GM23338 (cell line): ENCODE results near the gene FREY1. TPM values are rescaled to one million over a fixed set of nuclear protein-coding genes. Genes with fewer than 3 reads are reported as not detected.

Source experiments
- ATAC-seq: fragments of 200-7000 bp; cut with Tn5 transposase; 3 replicates; pipeline ENCODE4 v1.9.1; 2020
- DNase-seq: peaks from one replicate; pipeline ENCODE4 v3.0.0-alpha.2; 2015; ENCODE audit warnings: low spot score
- H2AFZ ChIP-seq: fragments of 200-600 bp; sonication (generic); 2 replicates; pipeline ENCODE4 v1.8.0; 2016; ENCODE audit warnings: antibody characterized with exemption, mild to moderate bottlenecking, moderate library complexity
- H3F3A ChIP-seq: fragments of 200-600 bp; sonication (generic); replicated peaks from 2 replicates; pipeline ENCODE4 v1.8.0; 2017; ENCODE audit warnings: antibody characterized with exemption, mixed run types, low read depth
- H3K27ac ChIP-seq: fragments of 200-600 bp; sonication (generic); 2 replicates; pipeline ENCODE4 v1.6.1; 2016; ENCODE audit warnings: low read depth
- H3K27me3 ChIP-seq: fragments of 200-600 bp; sonication (generic); 2 replicates; pipeline ENCODE4 v1.8.0; 2016; ENCODE audit warnings: mild to moderate bottlenecking, mixed run types, moderate library complexity; ENCODE audit not compliant: insufficient read depth
- H3K36me3 ChIP-seq: fragments of 200-600 bp; sonication (generic); 2 replicates; pipeline ENCODE4 v1.8.0; 2016; ENCODE audit warnings: mild to moderate bottlenecking; ENCODE audit not compliant: insufficient read depth
- H3K4me1 ChIP-seq: fragments of 200-600 bp; sonication (generic); 2 replicates; pipeline ENCODE4 v1.8.0; 2016; ENCODE audit warnings: mild to moderate bottlenecking, moderate library complexity; ENCODE audit not compliant: insufficient read depth
- H3K4me2 ChIP-seq: fragments of 200-600 bp; sonication (generic); 2 replicates; pipeline ENCODE4 v1.7.1; 2017; ENCODE audit warnings: mixed run types
- H3K4me3 ChIP-seq: fragments of 200-600 bp; sonication (generic); 2 replicates; pipeline ENCODE4 v1.6.1; 2016; ENCODE audit warnings: mixed run types
- H3K79me2 ChIP-seq: fragments of 200-600 bp; sonication (generic); replicated peaks from 2 replicates; pipeline ENCODE4 v1.8.0; 2017; ENCODE audit warnings: mild to moderate bottlenecking; ENCODE audit not compliant: insufficient read depth
- H3K9me2 ChIP-seq: fragments of 200-600 bp; sonication (generic); 2 replicates; pipeline ENCODE4 v1.8.0; 2017; ENCODE audit not compliant: insufficient read depth
- H4K20me1 ChIP-seq: fragments of 200-600 bp; sonication (generic); replicated peaks from 2 replicates; pipeline ENCODE4 v1.8.0; 2017; ENCODE audit warnings: mild to moderate bottlenecking; ENCODE audit not compliant: insufficient read depth
- H3K27ac Mint-ChIP-seq: 2 replicates; pipeline ENCODE4 v1.8.0; 2020; ENCODE audit warnings: inconsistent platforms, mild to moderate bottlenecking, moderate library complexity, mixed read lengths
- H3K27me3 Mint-ChIP-seq: 3 replicates; pipeline ENCODE4 v1.8.0; 2022; ENCODE audit warnings: low read depth, mild to moderate bottlenecking, moderate library complexity, mixed read lengths, inconsistent platforms; ENCODE audit not compliant: insufficient read depth, poor library complexity
- H3K36me3 Mint-ChIP-seq: 3 replicates; pipeline ENCODE4 v1.8.0; 2021; ENCODE audit warnings: low read depth, mild to moderate bottlenecking, inconsistent platforms, moderate library complexity, mixed read lengths
- H3K4me1 Mint-ChIP-seq: 3 replicates; pipeline ENCODE4 v1.8.0; 2020; ENCODE audit warnings: mild to moderate bottlenecking, inconsistent platforms, mixed read lengths
- H3K4me3 Mint-ChIP-seq: 3 replicates; pipeline ENCODE4 v1.8.0; 2021; ENCODE audit warnings: moderate library complexity, mild to moderate bottlenecking, inconsistent platforms, mixed read lengths
- H3K9me3 Mint-ChIP-seq: 3 replicates; pipeline ENCODE4 v1.8.0; 2020; ENCODE audit warnings: moderate library complexity, mild to moderate bottlenecking, inconsistent platforms, mixed read lengths
- CREB1 ChIP-seq: fragments of 250-450 bp; sonication (Bioruptor Pico); IDR thresholded peaks from 2 replicates; pipeline ENCODE4 v1.5.0; 2020; ENCODE audit warnings: low read depth, mild to moderate bottlenecking, moderate library complexity
- EZH2 ChIP-seq: fragments of 200-600 bp; sonication (generic); IDR thresholded peaks from one replicate; pipeline ENCODE4 v1.8.0; 2017; ENCODE audit warnings: antibody characterized with exemption, mild to moderate bottlenecking, low read depth; ENCODE audit not compliant: unreplicated experiment
- EZH2phosphoT487 ChIP-seq: fragments of 200-600 bp; sonication (generic); IDR thresholded peaks from one replicate; pipeline ENCODE4 v1.8.1; 2018; ENCODE audit warnings: antibody characterized with exemption; ENCODE audit not compliant: unreplicated experiment
- JUNB ChIP-seq: IDR thresholded peaks from one replicate; pipeline ENCODE4 v1.6.1; 2016; ENCODE audit warnings: antibody characterized with exemption; ENCODE audit not compliant: unreplicated experiment
- NANOG ChIP-seq: IDR thresholded peaks from 2 replicates; pipeline ENCODE4 v1.6.1; 2016; ENCODE audit warnings: antibody characterized with exemption, borderline replicate concordance
- POLR2AphosphoS5 ChIP-seq: IDR thresholded peaks from 2 replicates; pipeline ENCODE4 v1.6.1; 2016; ENCODE audit warnings: antibody characterized with exemption, low read depth
- STAT1 ChIP-seq: IDR thresholded peaks from one replicate; pipeline ENCODE4 v1.6.1; 2016; ENCODE audit warnings: antibody characterized with exemption; ENCODE audit not compliant: unreplicated experiment
- ZNF114 ChIP-seq: fragments of 250-450 bp; sonication (Bioruptor Pico); IDR thresholded peaks from 2 replicates; pipeline ENCODE4 v1.5.0; 2020; ENCODE audit warnings: mild to moderate bottlenecking, moderate library complexity
- ZNF331 ChIP-seq: fragments of 250-450 bp; sonication (Bioruptor Pico); IDR thresholded peaks from 2 replicates; pipeline ENCODE4 v1.5.0; 2020; ENCODE audit warnings: low read depth, mild to moderate bottlenecking, moderate library complexity
- polyA plus RNA-seq: library from polyadenylated mRNA; unstranded; fragments of >200 nt; fragmentation: Nextera tagmentation; extraction: Ambion mirVana; gene quantifications from 2 replicates; pipeline ENCODE4 v1.2.1, GENCODE V29; 2016
- total RNA-seq: library from RNA; depleted of rRNA; stranded (reverse); fragments of >200 nt; shearing (Covaris generic); gene quantifications from 2 replicates; pipeline ENCODE4 v1.2.3, GENCODE V29; 2014
- TF ChIP-seq, protein P1 (sequence below): IDR thresholded peaks from one replicate; pipeline ENCODE4 v1.6.1; 2018; ENCODE audit warnings: antibody characterized with exemption; ENCODE audit not compliant: unreplicated experiment
- TF ChIP-seq, protein P2 (sequence below), 2 experiments: fragments of 200-600 bp in 1 of 2; sonication (generic) in 1 of 2; conservative IDR thresholded peaks; 2 replicates each; pipeline versions ENCODE4 v1.5.1 to v1.6.1; 2016 to 2017; ENCODE audit warnings: antibody characterized with exemption in 2 of 2, low read depth in 2 of 2, mild to moderate bottlenecking in 2 of 2, moderate library complexity in 1 of 2
- TF ChIP-seq, protein P3 (sequence below): fragments of 250-450 bp; sonication (Bioruptor Pico); IDR thresholded peaks from 2 replicates; pipeline ENCODE4 v1.5.0; 2020; ENCODE audit warnings: mild to moderate bottlenecking, moderate library complexity
- TF ChIP-seq, protein P4 (sequence below): IDR thresholded peaks from 2 replicates; pipeline ENCODE4 v1.6.1; 2016; ENCODE audit warnings: antibody characterized with exemption

Gene FREY1
- total and polyA plus RNA-seq, 2 experiments from 2014 or later = 1.1 TPM; not detected in 1

DNA sequence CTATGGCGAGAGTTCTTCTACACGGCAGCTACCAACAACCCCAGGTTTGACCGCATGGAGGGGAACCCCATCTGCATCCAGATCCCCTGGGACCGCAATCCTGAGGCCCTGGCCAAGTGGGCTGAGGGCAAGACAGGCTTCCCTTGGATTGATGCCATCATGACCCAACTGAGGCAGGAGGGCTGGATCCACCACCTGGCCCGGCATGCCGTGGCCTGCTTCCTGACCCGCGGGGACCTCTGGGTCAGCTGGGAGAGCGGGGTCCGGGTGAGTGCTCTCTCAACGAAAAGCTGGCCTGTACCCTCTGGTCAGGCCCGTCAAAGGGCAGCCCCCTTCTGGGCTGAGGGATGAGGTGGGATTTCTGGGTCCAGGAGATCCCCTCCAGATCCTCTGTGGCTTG, 37.5 kb downstream of the FREY1 start:
- H2AFZ ChIP-seq = no peak overlapping the region
- DNase-seq = no peak
- no peak overlapping the region for H3K4me3 ChIP-seq
- Mint-ChIP-seq H3K4me1 (peaks cover 6% of the 10 kb centered on the region), H3K27me3 (peaks cover 1% of the 10 kb centered on the region), H3K36me3 (peaks cover 11% of the 10 kb centered on the region; the same call in 2 of the 3 replicates), H3K27ac (no peak overlapping the region), H3K9me3 (no peaks in the 10 kb centered on the region), H3K4me3 (no peak overlapping the region)
- no peaks in the 10 kb centered on the region for H4K20me1 ChIP-seq
- no peak for ATAC-seq
- no peaks in the 10 kb centered on the region for H3K27me3 ChIP-seq
- TF ChIP-seq CREB1 (CRISPR knock-in tag) (no peak), EZH2phosphoT487 (no peak), JUNB (no peak), STAT1 (no peak), ZNF331 (no peak), POLR2AphosphoS5 (no peak), EZH2 (no peak), ZNF114 (CRISPR knock-in tag) (no peak), NANOG (no peak)
- TF ChIP-seq, protein P1, sequence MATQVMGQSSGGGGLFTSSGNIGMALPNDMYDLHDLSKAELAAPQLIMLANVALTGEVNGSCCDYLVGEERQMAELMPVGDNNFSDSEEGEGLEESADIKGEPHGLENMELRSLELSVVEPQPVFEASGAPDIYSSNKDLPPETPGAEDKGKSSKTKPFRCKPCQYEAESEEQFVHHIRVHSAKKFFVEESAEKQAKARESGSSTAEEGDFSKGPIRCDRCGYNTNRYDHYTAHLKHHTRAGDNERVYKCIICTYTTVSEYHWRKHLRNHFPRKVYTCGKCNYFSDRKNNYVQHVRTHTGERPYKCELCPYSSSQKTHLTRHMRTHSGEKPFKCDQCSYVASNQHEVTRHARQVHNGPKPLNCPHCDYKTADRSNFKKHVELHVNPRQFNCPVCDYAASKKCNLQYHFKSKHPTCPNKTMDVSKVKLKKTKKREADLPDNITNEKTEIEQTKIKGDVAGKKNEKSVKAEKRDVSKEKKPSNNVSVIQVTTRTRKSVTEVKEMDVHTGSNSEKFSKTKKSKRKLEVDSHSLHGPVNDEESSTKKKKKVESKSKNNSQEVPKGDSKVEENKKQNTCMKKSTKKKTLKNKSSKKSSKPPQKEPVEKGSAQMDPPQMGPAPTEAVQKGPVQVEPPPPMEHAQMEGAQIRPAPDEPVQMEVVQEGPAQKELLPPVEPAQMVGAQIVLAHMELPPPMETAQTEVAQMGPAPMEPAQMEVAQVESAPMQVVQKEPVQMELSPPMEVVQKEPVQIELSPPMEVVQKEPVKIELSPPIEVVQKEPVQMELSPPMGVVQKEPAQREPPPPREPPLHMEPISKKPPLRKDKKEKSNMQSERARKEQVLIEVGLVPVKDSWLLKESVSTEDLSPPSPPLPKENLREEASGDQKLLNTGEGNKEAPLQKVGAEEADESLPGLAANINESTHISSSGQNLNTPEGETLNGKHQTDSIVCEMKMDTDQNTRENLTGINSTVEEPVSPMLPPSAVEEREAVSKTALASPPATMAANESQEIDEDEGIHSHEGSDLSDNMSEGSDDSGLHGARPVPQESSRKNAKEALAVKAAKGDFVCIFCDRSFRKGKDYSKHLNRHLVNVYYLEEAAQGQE = no peak
- TF ChIP-seq, protein P2, sequence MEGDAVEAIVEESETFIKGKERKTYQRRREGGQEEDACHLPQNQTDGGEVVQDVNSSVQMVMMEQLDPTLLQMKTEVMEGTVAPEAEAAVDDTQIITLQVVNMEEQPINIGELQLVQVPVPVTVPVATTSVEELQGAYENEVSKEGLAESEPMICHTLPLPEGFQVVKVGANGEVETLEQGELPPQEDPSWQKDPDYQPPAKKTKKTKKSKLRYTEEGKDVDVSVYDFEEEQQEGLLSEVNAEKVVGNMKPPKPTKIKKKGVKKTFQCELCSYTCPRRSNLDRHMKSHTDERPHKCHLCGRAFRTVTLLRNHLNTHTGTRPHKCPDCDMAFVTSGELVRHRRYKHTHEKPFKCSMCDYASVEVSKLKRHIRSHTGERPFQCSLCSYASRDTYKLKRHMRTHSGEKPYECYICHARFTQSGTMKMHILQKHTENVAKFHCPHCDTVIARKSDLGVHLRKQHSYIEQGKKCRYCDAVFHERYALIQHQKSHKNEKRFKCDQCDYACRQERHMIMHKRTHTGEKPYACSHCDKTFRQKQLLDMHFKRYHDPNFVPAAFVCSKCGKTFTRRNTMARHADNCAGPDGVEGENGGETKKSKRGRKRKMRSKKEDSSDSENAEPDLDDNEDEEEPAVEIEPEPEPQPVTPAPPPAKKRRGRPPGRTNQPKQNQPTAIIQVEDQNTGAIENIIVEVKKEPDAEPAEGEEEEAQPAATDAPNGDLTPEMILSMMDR (conservative IDR thresholded peaks at IDR 0.05; ENCODE audit: low read depth in 2 of 2) = no peak
- TF ChIP-seq, protein P3, sequence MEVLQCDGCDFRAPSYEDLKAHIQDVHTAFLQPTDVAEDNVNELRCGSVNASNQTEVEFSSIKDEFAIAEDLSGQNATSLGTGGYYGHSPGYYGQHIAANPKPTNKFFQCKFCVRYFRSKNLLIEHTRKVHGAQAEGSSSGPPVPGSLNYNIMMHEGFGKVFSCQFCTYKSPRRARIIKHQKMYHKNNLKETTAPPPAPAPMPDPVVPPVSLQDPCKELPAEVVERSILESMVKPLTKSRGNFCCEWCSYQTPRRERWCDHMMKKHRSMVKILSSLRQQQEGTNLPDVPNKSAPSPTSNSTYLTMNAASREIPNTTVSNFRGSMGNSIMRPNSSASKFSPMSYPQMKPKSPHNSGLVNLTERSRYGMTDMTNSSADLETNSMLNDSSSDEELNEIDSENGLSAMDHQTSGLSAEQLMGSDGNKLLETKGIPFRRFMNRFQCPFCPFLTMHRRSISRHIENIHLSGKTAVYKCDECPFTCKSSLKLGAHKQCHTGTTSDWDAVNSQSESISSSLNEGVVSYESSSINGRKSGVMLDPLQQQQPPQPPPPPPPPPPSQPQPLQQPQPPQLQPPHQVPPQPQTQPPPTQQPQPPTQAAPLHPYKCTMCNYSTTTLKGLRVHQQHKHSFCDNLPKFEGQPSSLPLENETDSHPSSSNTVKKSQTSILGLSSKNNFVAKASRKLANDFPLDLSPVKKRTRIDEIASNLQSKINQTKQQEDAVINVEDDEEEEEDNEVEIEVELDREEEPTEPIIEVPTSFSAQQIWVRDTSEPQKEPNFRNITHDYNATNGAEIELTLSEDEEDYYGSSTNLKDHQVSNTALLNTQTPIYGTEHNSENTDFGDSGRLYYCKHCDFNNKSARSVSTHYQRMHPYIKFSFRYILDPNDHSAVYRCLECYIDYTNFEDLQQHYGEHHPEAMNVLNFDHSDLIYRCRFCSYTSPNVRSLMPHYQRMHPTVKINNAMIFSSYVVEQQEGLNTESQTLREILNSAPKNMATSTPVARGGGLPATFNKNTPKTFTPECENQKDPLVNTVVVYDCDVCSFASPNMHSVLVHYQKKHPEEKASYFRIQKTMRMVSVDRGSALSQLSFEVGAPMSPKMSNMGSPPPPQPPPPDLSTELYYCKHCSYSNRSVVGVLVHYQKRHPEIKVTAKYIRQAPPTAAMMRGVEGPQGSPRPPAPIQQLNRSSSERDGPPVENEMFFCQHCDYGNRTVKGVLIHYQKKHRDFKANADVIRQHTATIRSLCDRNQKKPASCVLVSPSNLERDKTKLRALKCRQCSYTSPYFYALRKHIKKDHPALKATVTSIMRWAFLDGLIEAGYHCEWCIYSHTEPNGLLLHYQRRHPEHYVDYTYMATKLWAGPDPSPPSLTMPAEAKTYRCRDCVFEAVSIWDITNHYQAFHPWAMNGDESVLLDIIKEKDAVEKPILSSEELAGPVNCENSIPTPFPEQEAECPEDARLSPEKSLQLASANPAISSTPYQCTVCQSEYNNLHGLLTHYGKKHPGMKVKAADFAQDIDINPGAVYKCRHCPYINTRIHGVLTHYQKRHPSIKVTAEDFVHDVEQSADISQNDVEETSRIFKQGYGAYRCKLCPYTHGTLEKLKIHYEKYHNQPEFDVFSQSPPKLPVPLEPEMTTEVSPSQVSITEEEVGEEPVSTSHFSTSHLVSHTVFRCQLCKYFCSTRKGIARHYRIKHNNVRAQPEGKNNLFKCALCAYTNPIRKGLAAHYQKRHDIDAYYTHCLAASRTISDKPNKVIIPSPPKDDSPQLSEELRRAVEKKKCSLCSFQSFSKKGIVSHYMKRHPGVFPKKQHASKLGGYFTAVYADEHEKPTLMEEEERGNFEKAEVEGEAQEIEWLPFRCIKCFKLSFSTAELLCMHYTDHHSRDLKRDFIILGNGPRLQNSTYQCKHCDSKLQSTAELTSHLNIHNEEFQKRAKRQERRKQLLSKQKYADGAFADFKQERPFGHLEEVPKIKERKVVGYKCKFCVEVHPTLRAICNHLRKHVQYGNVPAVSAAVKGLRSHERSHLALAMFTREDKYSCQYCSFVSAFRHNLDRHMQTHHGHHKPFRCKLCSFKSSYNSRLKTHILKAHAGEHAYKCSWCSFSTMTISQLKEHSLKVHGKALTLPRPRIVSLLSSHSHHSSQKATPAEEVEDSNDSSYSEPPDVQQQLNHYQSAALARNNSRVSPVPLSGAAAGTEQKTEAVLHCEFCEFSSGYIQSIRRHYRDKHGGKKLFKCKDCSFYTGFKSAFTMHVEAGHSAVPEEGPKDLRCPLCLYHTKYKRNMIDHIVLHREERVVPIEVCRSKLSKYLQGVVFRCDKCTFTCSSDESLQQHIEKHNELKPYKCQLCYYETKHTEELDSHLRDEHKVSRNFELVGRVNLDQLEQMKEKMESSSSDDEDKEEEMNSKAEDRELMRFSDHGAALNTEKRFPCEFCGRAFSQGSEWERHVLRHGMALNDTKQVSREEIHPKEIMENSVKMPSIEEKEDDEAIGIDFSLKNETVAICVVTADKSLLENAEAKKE (CRISPR knock-in tag) = no peak
- TF ChIP-seq, protein P4, sequence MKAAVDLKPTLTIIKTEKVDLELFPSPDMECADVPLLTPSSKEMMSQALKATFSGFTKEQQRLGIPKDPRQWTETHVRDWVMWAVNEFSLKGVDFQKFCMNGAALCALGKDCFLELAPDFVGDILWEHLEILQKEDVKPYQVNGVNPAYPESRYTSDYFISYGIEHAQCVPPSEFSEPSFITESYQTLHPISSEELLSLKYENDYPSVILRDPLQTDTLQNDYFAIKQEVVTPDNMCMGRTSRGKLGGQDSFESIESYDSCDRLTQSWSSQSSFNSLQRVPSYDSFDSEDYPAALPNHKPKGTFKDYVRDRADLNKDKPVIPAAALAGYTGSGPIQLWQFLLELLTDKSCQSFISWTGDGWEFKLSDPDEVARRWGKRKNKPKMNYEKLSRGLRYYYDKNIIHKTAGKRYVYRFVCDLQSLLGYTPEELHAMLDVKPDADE = no peak
- H3K27ac ChIP-seq = no peak overlapping the region
- no peaks in the 10 kb centered on the region; the same call in 1 of the 2 replicates for H3K36me3 ChIP-seq
- peaks cover 4% of the 10 kb centered on the region; the same call in 1 of the 2 replicates for H3K4me1 ChIP-seq
- peaks cover 4% of the 10 kb centered on the region; the same call in 1 of the 2 replicates for H3F3A ChIP-seq
- no peaks in the 10 kb centered on the region for H3K79me2 ChIP-seq
- H3K4me2 ChIP-seq = no peak overlapping the region
- H3K9me2 ChIP-seq = no peaks in the 10 kb centered on the region
